GM10847 (cell line): ENCODE results near the gene SCNM1.
A peak's percentile ranks its signal among the peaks of the same experiment; 100 is the strongest.

Experiments used
- POLR2A ChIP-seq: IDR thresholded peaks from 2 replicates; pipeline ENCODE4 v1.6.1; 2011; ENCODE audit not compliant: insufficient read length; ENCODE audit errors: extremely low read depth

SCNM1 gene

GRCh38 chr1:151167116-151167515 is 1.2 kb downstream of the SCNM1 start:
- TF ChIP-seq POLR2A: no peak

GRCh38 chr1:151171190-151171589 is 5.2 kb downstream of the SCNM1 start:
- no peak for TF ChIP-seq POLR2A

DNA sequence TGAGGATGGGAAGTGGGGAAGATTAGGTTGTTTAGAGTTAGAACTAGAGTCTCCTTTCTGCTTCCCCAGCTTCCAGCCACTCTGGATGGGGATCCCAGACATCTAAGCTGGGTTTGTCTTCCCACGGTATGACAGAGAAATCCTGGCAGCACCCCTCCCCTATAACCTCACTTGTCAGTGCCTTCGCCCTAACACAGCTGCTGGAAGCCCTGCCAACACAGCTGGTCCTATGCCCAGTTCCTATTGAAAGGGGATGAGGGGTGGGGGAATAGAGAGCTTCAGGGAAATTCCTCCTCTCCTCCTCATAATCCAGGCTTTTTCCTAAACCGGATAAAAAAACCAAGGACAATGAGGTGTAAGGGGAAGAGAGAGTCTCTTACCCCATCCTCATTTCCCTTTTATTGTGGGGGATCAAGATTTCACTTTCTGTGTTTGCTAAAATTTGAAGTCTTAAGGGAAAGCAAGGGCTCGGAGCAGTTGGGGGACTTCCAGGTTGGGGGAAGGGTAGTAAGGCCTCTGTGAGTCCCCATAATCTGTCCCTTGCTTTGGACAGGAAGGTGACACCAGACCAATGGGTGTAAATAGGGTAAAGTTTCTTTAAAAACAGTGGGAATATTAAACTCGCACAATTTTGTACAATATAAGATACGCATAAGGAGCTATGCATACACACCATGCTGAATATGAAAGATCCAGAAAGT is 9.2 kb downstream of the SCNM1 start:
- no peak for TF ChIP-seq POLR2A

DNA sequence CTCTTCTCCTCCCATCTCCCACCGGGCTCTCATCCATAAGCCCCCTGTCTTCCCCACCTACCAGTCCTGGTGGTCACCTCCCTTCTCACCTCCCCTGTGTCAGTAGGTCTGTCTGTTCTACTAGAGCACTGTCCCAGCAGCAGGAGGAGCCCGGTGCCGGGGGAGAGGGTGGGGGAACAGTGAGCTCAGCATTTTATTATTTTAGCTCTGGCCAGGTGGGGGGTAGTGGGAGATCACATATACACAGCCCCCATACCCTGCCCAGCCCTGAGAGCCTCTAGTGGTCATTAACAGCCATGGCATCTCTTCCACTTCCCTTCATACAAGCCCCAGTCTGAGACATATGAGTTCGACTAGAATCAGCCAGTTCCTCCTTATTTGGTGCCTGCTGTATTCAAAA is 9.9 kb downstream of the SCNM1 start, which contains the start of gene TMOD4:
TMOD4 (minus strand) TSS at position 119 of the 400 bp plus-strand sequence. CDS start 1,106 bp downstream, outside the sequence.
- no peak for TF ChIP-seq POLR2A

DNA sequence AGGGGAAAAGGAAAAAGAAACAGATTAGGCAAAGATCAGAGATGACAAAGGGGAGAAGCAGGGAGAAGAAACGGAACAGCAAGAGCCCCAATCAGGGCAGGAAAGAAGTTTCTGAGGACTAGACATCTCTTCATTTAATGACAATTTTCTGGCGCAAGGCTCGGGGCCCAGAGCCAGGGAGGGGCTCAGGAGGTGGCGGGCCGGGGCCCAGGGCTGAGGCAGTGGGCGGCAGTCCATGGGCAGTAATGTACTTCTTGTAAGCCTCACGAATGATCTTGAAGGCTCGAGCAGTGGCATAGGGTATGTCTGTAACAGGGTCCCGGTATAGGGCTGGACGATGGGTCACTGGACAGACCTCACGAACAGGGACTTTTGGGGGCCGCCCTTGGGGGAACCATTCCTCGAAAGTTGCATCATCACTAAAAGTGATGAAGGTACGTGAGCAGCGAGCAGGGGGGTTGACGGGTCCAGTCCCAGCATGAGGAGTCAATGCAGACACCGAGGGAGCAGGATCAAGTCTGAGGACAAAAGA is 10.6 kb downstream of the SCNM1 start:
- no peak for TF ChIP-seq POLR2A

- no peak for TF ChIP-seq POLR2A
Observed at GRCh38 chr1:151184211-151184610, 18.3 kb downstream of the SCNM1 start.

- TF ChIP-seq POLR2A: no peak
Observed at GRCh38 chr1:151187205-151187604, 21.3 kb downstream of the SCNM1 start.

DNA sequence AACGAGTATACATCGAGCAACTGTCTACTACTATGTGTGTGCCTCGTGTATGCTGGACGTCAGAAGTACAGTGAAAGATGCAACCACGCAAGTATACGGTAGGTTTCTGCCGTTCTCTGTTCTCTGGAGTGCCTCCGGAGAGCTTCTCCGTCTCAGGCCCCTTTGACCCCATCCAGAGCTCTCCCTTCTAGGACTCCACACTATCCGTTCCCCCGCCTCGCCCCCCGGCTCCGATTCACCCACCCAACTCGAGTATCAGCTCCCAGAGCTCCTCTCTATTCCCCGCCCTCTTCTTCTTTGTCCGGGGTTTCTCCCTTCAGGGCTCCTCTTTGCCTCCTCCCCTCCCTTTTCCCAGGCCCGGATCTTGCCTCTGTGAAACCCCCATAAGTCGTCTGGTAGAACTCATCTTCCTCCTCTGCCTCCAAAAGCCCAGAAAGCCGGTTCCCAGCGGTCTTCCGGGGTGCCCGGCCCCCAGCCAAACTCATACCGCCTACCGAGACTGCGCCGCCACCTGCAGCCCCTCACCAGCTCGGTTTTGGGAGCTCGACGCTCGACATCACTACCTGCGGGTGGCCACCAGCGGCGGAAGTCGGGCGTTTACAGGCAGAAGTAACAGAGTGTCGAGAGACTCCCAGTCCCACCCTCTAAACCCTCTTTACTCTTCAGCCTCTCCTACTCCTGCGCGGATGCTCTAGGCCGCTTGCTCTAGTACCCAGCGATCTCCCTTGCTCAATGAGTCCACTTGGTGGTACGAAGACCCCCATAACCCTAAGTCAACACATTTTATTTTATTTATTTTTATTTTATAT is 23.9 kb downstream of the SCNM1 start, which contains the start of gene VPS72:
VPS72 (minus strand) TSS at position 561 of the 809 bp plus-strand sequence; CDS start at position 485, 76 bp downstream.
- peak; percentile 93 for TF ChIP-seq POLR2A

GRCh38 chr1:151192047-151192446 is 26.1 kb downstream of the SCNM1 start:
- no peak for TF ChIP-seq POLR2A

- no peak for TF ChIP-seq POLR2A
Observed at GRCh38 chr1:151193304-151193703, 27.4 kb downstream of the SCNM1 start.

- TF ChIP-seq POLR2A: no peak
Observed at GRCh38 chr1:151193856-151194255, 27.9 kb downstream of the SCNM1 start.

DNA sequence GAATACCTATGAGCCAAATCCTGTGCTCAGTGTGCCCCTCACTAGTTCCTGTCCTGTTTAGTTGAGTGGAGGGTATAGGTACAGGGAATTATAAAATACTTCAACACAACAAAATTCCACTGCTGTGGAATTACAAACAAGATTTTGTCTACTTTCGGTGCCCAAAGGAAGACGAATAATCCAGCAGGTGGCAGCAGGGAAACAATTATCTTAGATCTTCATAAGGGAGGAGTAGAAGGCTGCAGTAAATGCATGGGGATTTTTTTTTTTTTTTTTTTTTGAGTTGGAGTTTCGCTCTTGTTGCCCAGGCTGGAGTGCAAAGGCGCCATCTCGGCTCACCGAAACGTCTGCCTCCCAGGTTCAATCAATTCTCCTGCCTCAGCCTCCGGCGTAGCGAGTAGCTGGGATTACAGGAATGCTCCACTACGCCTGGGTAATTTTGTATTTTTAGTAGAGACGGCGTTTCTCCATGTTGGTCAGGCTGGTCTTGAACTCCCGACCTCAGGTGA is 30.4 kb downstream of the SCNM1 start:
- no peak for TF ChIP-seq POLR2A

GRCh38 chr1:151197863-151198253 is 31.9 kb downstream of the SCNM1 start:
- no peak for TF ChIP-seq POLR2A

DNA sequence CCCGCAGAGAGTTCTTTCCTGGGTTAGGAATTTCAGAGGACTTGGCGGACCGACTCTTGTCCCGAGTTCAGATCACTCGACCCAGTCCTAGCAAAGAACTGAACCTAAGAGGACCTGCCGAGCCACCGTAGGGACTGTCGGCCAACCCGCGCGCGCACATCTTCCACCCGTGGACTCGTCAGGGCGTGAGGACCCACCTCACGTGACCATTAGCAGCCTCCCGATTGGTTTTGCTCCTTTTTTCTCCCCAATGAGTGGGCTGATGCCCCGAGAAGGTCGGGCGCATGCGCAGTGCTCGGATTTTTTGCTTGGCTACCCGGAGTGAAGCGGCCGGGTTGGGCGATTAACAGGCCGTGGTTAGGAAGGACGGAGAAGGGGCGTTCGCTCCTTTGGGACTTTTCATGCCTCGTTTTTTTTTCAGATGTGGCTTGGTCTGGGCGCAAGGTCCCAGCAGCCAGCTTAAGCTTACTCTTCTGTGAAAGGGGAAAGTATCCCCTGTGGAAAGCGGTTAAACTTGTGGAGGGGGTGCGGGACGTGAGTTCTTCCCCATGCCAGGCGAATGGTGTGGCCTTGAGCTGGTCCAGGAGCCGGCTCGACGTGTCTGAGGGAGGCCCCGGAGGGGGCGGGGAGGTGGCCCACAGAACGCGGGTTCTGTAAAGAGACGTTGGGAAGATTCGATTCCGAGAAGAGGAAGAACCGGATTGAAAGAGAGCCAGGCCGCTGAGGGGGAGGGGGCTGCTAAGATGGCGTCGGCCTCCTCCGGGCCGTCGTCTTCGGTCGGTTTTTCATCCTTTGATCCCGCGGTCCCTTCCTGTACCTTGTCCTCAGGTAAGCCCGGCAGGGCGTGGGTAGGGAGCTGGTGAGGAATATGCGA is 32.5 kb downstream of the SCNM1 start, which contains the start of gene PIP5K1A:
PIP5K1A (plus strand) TSS at position 299 of the 874 bp plus-strand sequence; CDS start at position 744, 445 bp downstream.
- TF ChIP-seq POLR2A: peak; percentile 59
